ENCODE measurements around the gene ECD.
"Not testable (repeated sequence)": the region's sequence is repeated elsewhere in the genome, so short reads cannot be mapped to it uniquely, and the experiment has no call there.

Gene ECD

DNA sequence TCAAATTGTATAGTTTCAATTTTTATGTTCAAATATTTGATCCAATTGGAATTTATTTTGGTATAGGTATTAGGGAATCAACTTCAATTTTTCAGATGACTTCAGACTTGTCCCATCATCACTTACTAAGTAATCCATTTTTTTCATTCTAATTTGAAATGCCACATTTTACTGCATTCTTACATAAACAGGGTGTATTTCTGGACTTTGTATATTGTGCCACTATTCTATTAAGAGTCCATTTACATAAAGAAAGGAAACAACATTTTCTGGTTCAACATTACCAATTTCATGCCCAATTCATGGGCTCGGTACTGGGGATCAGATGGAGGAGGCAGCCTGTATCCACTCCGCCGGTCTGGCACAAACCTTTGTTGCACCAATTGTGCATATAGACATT, 15.8 kb downstream of the ECD start:
- no peak overlapping the region for H3K9ac ChIP-seq (ENCODE audit: low read length)
- H3K9me3 ChIP-seq (ENCODE audit: insufficient read depth, low read length), result no peaks in the 10 kb centered on the region
- TF ChIP-seq, protein P1, sequence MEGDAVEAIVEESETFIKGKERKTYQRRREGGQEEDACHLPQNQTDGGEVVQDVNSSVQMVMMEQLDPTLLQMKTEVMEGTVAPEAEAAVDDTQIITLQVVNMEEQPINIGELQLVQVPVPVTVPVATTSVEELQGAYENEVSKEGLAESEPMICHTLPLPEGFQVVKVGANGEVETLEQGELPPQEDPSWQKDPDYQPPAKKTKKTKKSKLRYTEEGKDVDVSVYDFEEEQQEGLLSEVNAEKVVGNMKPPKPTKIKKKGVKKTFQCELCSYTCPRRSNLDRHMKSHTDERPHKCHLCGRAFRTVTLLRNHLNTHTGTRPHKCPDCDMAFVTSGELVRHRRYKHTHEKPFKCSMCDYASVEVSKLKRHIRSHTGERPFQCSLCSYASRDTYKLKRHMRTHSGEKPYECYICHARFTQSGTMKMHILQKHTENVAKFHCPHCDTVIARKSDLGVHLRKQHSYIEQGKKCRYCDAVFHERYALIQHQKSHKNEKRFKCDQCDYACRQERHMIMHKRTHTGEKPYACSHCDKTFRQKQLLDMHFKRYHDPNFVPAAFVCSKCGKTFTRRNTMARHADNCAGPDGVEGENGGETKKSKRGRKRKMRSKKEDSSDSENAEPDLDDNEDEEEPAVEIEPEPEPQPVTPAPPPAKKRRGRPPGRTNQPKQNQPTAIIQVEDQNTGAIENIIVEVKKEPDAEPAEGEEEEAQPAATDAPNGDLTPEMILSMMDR (IDR thresholded peaks at IDR 0.05; ENCODE audit: low read depth, low read length), result no peak
- TF ChIP-seq EZH2phosphoT487 (IDR thresholded peaks at IDR 0.05; ENCODE audit: low read depth), result no peak
- peaks cover 21% of the 10 kb centered on the region for H3K36me3 ChIP-seq (replicated peaks; ENCODE audit: low read depth, low read length)
- H3K4me1 ChIP-seq (ENCODE audit: low read length), result peaks cover 10% of the 10 kb centered on the region
- H3K27ac ChIP-seq (ENCODE audit: low read length), result no peak overlapping the region
- H3K4me3 ChIP-seq (ENCODE audit: low read length), result no peak overlapping the region
- H2AFZ ChIP-seq (ENCODE audit: low read depth, low read length), result no peak overlapping the region
- no peaks in the 10 kb centered on the region for H3K27me3 ChIP-seq (ENCODE audit: low read depth, low read length)
- no peaks in the 10 kb centered on the region for H3K79me2 ChIP-seq (ENCODE audit: low read length)
- no peak overlapping the region for H3K4me2 ChIP-seq (ENCODE audit: low read length)
- H4K20me1 ChIP-seq (ENCODE audit: insufficient read depth, low read length), result no peaks in the 10 kb centered on the region

DNA sequence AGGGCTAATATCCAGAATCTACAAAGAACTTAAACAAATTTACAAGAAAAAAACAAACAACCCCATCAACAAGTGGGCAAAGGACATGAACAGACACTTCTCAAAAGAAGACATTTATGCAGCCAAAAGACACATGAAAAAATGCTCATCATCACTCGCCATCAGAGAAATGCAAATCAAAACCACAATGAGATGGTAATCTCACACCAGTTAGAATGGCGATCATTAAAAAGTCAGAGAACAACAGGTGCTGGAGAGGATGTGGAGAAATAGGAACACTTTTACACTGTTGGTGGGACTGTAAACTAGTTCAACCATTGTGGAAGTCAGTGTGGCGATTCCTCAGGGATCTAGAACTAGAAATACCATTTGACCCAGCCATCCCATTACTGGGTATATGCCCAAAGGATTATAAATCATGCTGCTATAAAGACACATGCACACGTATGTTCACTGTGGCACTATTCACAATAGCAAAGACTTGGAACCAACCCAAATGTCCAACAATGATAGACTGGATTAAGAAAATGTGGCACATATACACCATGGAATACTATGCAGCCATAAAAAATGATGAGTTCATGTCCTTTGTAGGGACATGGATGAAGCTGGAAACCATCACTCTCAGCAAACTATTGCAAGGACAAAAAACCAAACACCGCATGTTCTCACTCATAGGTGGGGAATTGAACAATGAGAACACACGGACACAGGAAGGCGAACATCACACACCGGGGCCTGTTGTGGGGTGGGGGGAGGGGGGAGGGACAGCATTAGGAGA, 17.0 kb downstream of the ECD start:
- H3K4me3 ChIP-seq (ENCODE audit: low read length); H3K9me3 ChIP-seq (ENCODE audit: insufficient read depth, low read length); H3K4me2 ChIP-seq (ENCODE audit: low read length); H3K9ac ChIP-seq (ENCODE audit: low read length); H3K4me1 ChIP-seq (ENCODE audit: low read length); H4K20me1 ChIP-seq (ENCODE audit: insufficient read depth, low read length); H3K27me3 ChIP-seq (ENCODE audit: low read depth, low read length); H3K27ac ChIP-seq (ENCODE audit: low read length); H2AFZ ChIP-seq (ENCODE audit: low read depth, low read length); H3K79me2 ChIP-seq (ENCODE audit: low read length): not testable (repeated sequence)
- peaks cover 19% of the 10 kb centered on the region for H3K36me3 ChIP-seq (replicated peaks; ENCODE audit: low read depth, low read length)

DNA sequence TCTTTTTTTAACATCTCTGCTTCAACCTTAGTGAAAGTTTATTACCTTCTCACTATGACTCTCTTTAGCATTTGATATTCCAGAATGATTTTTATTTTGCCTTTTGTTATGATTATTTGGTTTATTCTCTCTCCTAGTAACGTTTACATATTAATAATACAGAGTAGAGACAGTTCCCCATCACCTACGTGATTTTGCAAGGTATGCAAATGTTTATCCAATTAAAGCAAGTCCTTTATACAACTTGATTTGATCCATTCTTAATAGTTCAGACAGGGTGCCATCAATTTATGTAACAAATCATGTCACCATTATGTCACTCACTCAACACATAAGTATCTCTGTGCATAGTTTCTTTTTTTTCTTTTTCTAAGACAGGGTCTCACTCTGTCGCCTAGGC, 26.2 kb downstream of the ECD start:
- Histone ChIP-seq H3K4me3 (ENCODE audit: low read length) (no peak overlapping the region), H3K9me3 (ENCODE audit: insufficient read depth, low read length) (no peaks in the 10 kb centered on the region), H3K27me3 (ENCODE audit: low read depth, low read length) (no peaks in the 10 kb centered on the region), H2AFZ (ENCODE audit: low read depth, low read length) (no peak overlapping the region), H3K27ac (ENCODE audit: low read length) (no peak overlapping the region), H4K20me1 (ENCODE audit: insufficient read depth, low read length) (no peaks in the 10 kb centered on the region), H3K4me2 (ENCODE audit: low read length) (no peak overlapping the region), H3K4me1 (ENCODE audit: low read length) (peaks cover 5% of the 10 kb centered on the region; the same call in 1 of the 2 replicates), H3K79me2 (ENCODE audit: low read length) (no peaks in the 10 kb centered on the region), H3K9ac (ENCODE audit: low read length) (no peak overlapping the region), H3K36me3 (replicated peaks; ENCODE audit: low read depth, low read length) (peaks cover 16% of the 10 kb centered on the region)
- no peak for TF ChIP-seq EZH2phosphoT487 (IDR thresholded peaks at IDR 0.05; ENCODE audit: low read depth)
- TF ChIP-seq, protein P1 (IDR thresholded peaks at IDR 0.05; ENCODE audit: low read depth, low read length), result no peak

DNA sequence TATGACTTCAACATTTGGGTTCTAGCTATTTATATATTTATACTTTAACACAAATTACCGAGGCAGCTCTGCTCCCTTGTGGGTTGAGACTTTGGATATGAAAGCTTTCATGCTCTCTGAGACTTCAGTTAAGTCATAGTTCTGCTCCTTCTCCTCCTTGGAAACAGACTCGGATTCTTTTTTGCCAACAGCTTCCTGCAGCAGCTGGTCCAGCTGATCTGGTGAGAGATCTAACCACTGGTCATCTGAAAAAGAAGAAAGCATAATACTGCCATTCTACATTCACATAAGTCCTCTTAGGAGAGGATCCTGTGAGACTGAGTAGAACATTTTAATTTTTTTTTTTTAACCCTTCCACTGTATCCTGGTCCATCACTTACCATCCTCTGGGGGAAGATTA, 28.6 kb downstream of the ECD start:
- no peak overlapping the region for H2AFZ ChIP-seq (ENCODE audit: low read depth, low read length)
- no peaks in the 10 kb centered on the region for H3K9me3 ChIP-seq (ENCODE audit: insufficient read depth, low read length)
- TF ChIP-seq EZH2phosphoT487 (IDR thresholded peaks at IDR 0.05; ENCODE audit: low read depth), result no peak
- TF ChIP-seq, protein P1 (IDR thresholded peaks at IDR 0.05; ENCODE audit: low read depth, low read length), result no peak
- no peaks in the 10 kb centered on the region for H3K27me3 ChIP-seq (ENCODE audit: low read depth, low read length)
- no peak overlapping the region for H3K4me3 ChIP-seq (ENCODE audit: low read length)
- no peaks in the 10 kb centered on the region for H3K79me2 ChIP-seq (ENCODE audit: low read length)
- no peaks in the 10 kb centered on the region for H4K20me1 ChIP-seq (ENCODE audit: insufficient read depth, low read length)
- peaks cover 24% of the 10 kb centered on the region for H3K36me3 ChIP-seq (replicated peaks; ENCODE audit: low read depth, low read length)
- peaks cover 5% of the 10 kb centered on the region; the same call in 1 of the 2 replicates for H3K4me1 ChIP-seq (ENCODE audit: low read length)
- H3K9ac ChIP-seq (ENCODE audit: low read length), result no peak overlapping the region
- no peak overlapping the region for H3K27ac ChIP-seq (ENCODE audit: low read length)
- H3K4me2 ChIP-seq (ENCODE audit: low read length), result no peak overlapping the region

Data from OCI-LY3 (cell line).